H9 (cell line): ENCODE results near the gene RALGAPA2. TPM values are rescaled to one million over a fixed set of nuclear protein-coding genes. Genes with fewer than 3 reads are reported as not detected.

Source experiments
- DNase-seq: peaks from one replicate; pipeline ENCODE4 v3.0.0-alpha.2; 2017
- H2AFZ ChIP-seq: one replicate; pipeline ENCODE4 v1.6.1; 2013; ENCODE audit warnings: mild to moderate bottlenecking, low read length, control low read depth, moderate library complexity
- H2AK5ac ChIP-seq: 2 replicates; pipeline ENCODE4 v1.6.1; 2013; ENCODE audit warnings: low read length, control low read depth, mixed read lengths; ENCODE audit not compliant: insufficient read length
- H2BK120ac ChIP-seq: one replicate; pipeline ENCODE4 v1.6.1; 2013; ENCODE audit warnings: low read depth, mild to moderate bottlenecking, low read length, control low read depth, inconsistent platforms; ENCODE audit not compliant: poor library complexity, severe bottlenecking
- H2BK12ac ChIP-seq: 2 replicates; pipeline ENCODE4 v1.6.1; 2013; ENCODE audit warnings: low read length, control low read depth, mixed read lengths, low read depth; ENCODE audit not compliant: insufficient read length
- H2BK15ac ChIP-seq: 2 replicates; pipeline ENCODE4 v1.6.1; 2013; ENCODE audit warnings: low read depth, low read length, control low read depth
- H2BK20ac ChIP-seq: one replicate; pipeline ENCODE4 v1.6.1; 2013; ENCODE audit warnings: low read depth, mild to moderate bottlenecking, low read length, control low read depth, inconsistent platforms; ENCODE audit not compliant: poor library complexity, severe bottlenecking
- H2BK5ac ChIP-seq: 2 replicates; pipeline ENCODE4 v1.6.1; 2013; ENCODE audit warnings: low read length, control low read depth, mixed read lengths; ENCODE audit not compliant: insufficient read length
- H3K14ac ChIP-seq: 2 replicates; pipeline ENCODE4 v1.6.1; 2013; ENCODE audit warnings: low read length, control low read depth; ENCODE audit not compliant: insufficient read depth
- H3K18ac ChIP-seq: 2 replicates; pipeline ENCODE4 v1.6.1; 2013; ENCODE audit warnings: low read depth, mild to moderate bottlenecking, mixed read lengths, low read length, control low read depth; ENCODE audit not compliant: insufficient read length
- H3K23ac ChIP-seq: 2 replicates; pipeline ENCODE4 v1.6.1; 2013; ENCODE audit warnings: low read length, control low read depth, mixed read lengths, low read depth; ENCODE audit not compliant: insufficient read length
- H3K23me2 ChIP-seq: 2 replicates; pipeline ENCODE4 v1.6.1; 2013; ENCODE audit warnings: low read depth, mild to moderate bottlenecking, mixed read lengths, low read length, control low read depth; ENCODE audit not compliant: insufficient read length, poor library complexity, severe bottlenecking
- H3K27ac ChIP-seq: 2 replicates; pipeline ENCODE4 v1.5.1; 2013; ENCODE audit warnings: low read length, control low read depth, mixed read lengths, low read depth; ENCODE audit not compliant: insufficient read length
- H3K27me3 ChIP-seq: 2 replicates; pipeline ENCODE4 v1.6.1; 2013; ENCODE audit warnings: low read length, control low read depth, inconsistent platforms; ENCODE audit not compliant: insufficient read depth
- H3K4ac ChIP-seq: 2 replicates; pipeline ENCODE4 v1.6.1; 2013; ENCODE audit warnings: low read depth, mild to moderate bottlenecking, control low read depth, inconsistent platforms, low read length, moderate library complexity
- H3K4me1 ChIP-seq: 2 replicates; pipeline ENCODE4 v1.6.1; 2013; ENCODE audit warnings: low read length, control low read depth, inconsistent platforms; ENCODE audit not compliant: insufficient read depth
- H3K4me2 ChIP-seq: 2 replicates; pipeline ENCODE4 v1.6.1; 2013; ENCODE audit warnings: low read length, control low read depth, mixed read lengths; ENCODE audit not compliant: insufficient read length, insufficient read depth
- H3K56ac ChIP-seq: 2 replicates; pipeline ENCODE4 v1.6.1; 2013; ENCODE audit warnings: low read depth, mild to moderate bottlenecking, mixed read lengths, low read length, control low read depth; ENCODE audit not compliant: insufficient read length
- H3K79me1 ChIP-seq: 2 replicates; pipeline ENCODE4 v1.6.1; 2013; ENCODE audit warnings: low read depth, mild to moderate bottlenecking, moderate library complexity, low read length, control low read depth, inconsistent platforms; ENCODE audit not compliant: insufficient read depth, poor library complexity, severe bottlenecking
- H3K79me2 ChIP-seq: 2 replicates; pipeline ENCODE4 v1.6.1; 2013; ENCODE audit warnings: low read length, control low read depth, inconsistent platforms; ENCODE audit not compliant: insufficient read depth
- H3K9ac ChIP-seq: 2 replicates; pipeline ENCODE4 v1.6.1; 2013; ENCODE audit warnings: low read length, control low read depth, mixed read lengths; ENCODE audit not compliant: insufficient read length; ENCODE audit errors: extremely low read depth
- H3K9me3 ChIP-seq: one replicate; pipeline ENCODE4 v1.6.1; 2013; ENCODE audit warnings: low read depth, low read length, inconsistent platforms; ENCODE audit not compliant: control insufficient read depth
- H3T11ph ChIP-seq: one replicate; pipeline ENCODE4 v1.6.1; 2013; ENCODE audit warnings: mild to moderate bottlenecking, low read length, control low read depth, inconsistent platforms
- H4K20me1 ChIP-seq: one replicate; pipeline ENCODE4 v1.6.1; 2013; ENCODE audit not compliant: control insufficient read depth, insufficient read length, insufficient read depth
- H4K5ac ChIP-seq: 2 replicates; pipeline ENCODE4 v1.6.1; 2013; ENCODE audit warnings: low read depth, mild to moderate bottlenecking, mixed read lengths, low read length, control low read depth; ENCODE audit not compliant: insufficient read length
- H4K8ac ChIP-seq: replicated peaks from 2 replicates; pipeline ENCODE4 v1.6.1; 2013; ENCODE audit warnings: low read length, control low read depth, mixed read lengths, low read depth; ENCODE audit not compliant: insufficient read length
- H4K91ac ChIP-seq: 2 replicates; pipeline ENCODE4 v1.6.1; 2013; ENCODE audit warnings: low read depth, mild to moderate bottlenecking, moderate library complexity, mixed read lengths, low read length, control low read depth; ENCODE audit not compliant: insufficient read length
- H3K27ac Mint-ChIP-seq, 3 experiments: 2 replicates in 2 of 3; 3 replicates in 1 of 3; pipeline ENCODE4 v1.8.0; 2020 to 2021; ENCODE audit warnings: mixed read lengths in 3 of 3, mild to moderate bottlenecking in 1 of 3, moderate library complexity in 1 of 3
- H3K27me3 Mint-ChIP-seq: 2 replicates; pipeline ENCODE4 v1.8.0; 2021; ENCODE audit warnings: low read depth, mild to moderate bottlenecking, moderate library complexity, mixed read lengths
- H3K36me3 Mint-ChIP-seq, 3 experiments: 2 replicates in 2 of 3; 3 replicates in 1 of 3; pipeline ENCODE4 v1.8.0; 2020 to 2021; ENCODE audit warnings: low read depth in 3 of 3, mixed read lengths in 3 of 3; ENCODE audit not compliant: insufficient read depth in 1 of 3
- H3K4me1 Mint-ChIP-seq, 2 experiments: 2 replicates each; pipeline ENCODE4 v1.8.0; 2020; ENCODE audit warnings: mixed read lengths in 2 of 2
- H3K4me3 Mint-ChIP-seq, 2 experiments: 2 replicates in 1 of 2; 3 replicates in 1 of 2; pipeline ENCODE4 v1.8.0; 2020 to 2021; ENCODE audit warnings: mild to moderate bottlenecking in 2 of 2, mixed read lengths in 2 of 2, moderate library complexity in 1 of 2
- H3K9me3 Mint-ChIP-seq, 2 experiments: 2 replicates in 1 of 2; 3 replicates in 1 of 2; pipeline ENCODE4 v1.8.0; 2020; ENCODE audit warnings: mild to moderate bottlenecking in 2 of 2, mixed read lengths in 2 of 2, moderate library complexity in 1 of 2
- CTCF ChIP-seq: fragments of 200-600 bp; sonication (generic); conservative IDR thresholded peaks from 3 replicates; pipeline ENCODE4 v1.8.0; 2021; ENCODE audit warnings: antibody characterized with exemption, mild to moderate bottlenecking
- WGBS: extraction: QIAGEN DNeasy Blood & Tissue Kit; methylation state at CpG from one replicate; pipeline ENCODE4 v1.1.7; 2013; ENCODE audit warnings: missing lambda C conversion rate, low lambda C conversion rate, mixed read lengths; ENCODE audit not compliant: insufficient read length; ENCODE audit errors: extremely low coverage; 5-methylcytosine and 5-hydroxymethylcytosine counted together
- total RNA-seq: library from RNA; stranded (reverse); gene quantifications from 2 replicates; pipeline ENCODE4 v1.2.1, GENCODE V29; 2021

RALGAPA2 gene
- total RNA-seq, 1 experiment from 2014 or later, result 16.6 TPM

DNA sequence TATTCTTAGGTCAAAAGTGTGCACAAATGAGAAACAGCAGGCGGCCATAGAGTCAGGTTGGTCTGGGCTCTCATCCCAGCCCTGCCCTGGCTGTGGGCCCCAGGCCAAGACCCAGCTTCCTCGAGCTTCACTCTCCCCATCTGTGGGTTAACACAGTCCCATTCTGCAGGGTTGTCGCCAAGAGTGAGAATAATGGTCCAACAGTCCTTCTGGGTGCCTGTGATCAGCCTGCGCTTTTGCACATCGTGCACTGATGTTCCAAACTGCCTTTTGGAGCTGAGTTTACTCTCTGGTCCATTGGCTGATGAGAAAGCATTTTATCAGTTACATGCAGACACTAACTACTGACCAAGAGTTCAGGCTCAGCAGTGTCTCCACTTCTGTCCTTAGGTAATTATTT, 261.9 kb downstream of the RALGAPA2 start:
- H2BK20ac ChIP-seq, result no peak overlapping the region
- no peak overlapping the region for H3K9ac ChIP-seq
- no peak overlapping the region for H3K56ac ChIP-seq
- no peak overlapping the region for H4K5ac ChIP-seq
- H3K79me2 ChIP-seq, result no peaks in the 10 kb centered on the region
- H4K8ac ChIP-seq, result no peak overlapping the region
- H3K23me2 ChIP-seq, result no peaks in the 10 kb centered on the region
- no CpG with 5 or more reads among the region's 5 CpGs for WGBS
- peaks cover 6% of the 10 kb centered on the region; the same call in 1 of the 2 replicates for H3K4me1 ChIP-seq
- H3T11ph ChIP-seq, result no peak overlapping the region
- H2BK12ac ChIP-seq, result no peak overlapping the region
- no peak overlapping the region for H3K18ac ChIP-seq
- Mint-ChIP-seq H3K9me3 (no peaks in the 10 kb centered on the region), H3K4me1 (peaks cover 29 to 30% of the 10 kb centered on the region in 2 experiments), H3K27me3 (peaks cover 5% of the 10 kb centered on the region), H3K4me3 (no peak overlapping the region), H3K36me3 (no peaks in the 10 kb centered on the region), H3K27ac (no peak overlapping the region)
- H2AFZ ChIP-seq, result no peak overlapping the region
- no peak for DNase-seq
- H3K14ac ChIP-seq, result no peak overlapping the region
- H3K4me2 ChIP-seq, result no peak overlapping the region
- no peak overlapping the region for H2BK120ac ChIP-seq
- H3K27me3 ChIP-seq, result no peaks in the 10 kb centered on the region
- H4K20me1 ChIP-seq, result no peaks in the 10 kb centered on the region
- H3K4ac ChIP-seq, result no peak overlapping the region
- TF ChIP-seq CTCF, result no peak
- no peak overlapping the region for H2AK5ac ChIP-seq
- H3K79me1 ChIP-seq, result no peaks in the 10 kb centered on the region
- H2BK5ac ChIP-seq, result no peak overlapping the region
- no peaks in the 10 kb centered on the region for H3K9me3 ChIP-seq
- no peak overlapping the region for H2BK15ac ChIP-seq
- H3K23ac ChIP-seq, result no peak overlapping the region
- H4K91ac ChIP-seq, result no peak overlapping the region
- H3K27ac ChIP-seq, result no peak overlapping the region
